Measurements from ENCODE around the gene HDAC4.

The HDAC4 gene

DNA sequence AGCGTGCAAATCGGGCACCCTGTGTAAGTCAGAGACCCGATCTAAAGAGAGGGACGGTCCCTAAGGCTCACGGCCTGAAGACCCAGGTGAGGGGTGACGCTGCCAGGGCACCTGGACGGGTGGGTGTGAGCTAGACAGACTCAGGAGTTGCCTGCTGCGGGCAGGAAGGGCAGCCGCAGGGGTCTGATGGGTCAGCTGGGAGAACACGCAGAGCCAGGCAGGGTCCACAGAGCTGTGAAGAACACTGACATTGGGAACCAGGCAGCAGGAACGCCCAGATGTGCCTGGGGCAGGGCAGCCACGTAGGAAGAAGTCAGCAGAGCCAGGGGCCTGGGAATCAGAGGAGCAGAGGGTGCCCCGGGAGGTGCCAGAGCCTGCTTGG, 25.9 kb downstream of the HDAC4 start:
- DNase-seq (ENCODE audit: low read depth): no peak
- no peak overlapping the region for H3K4me3 ChIP-seq (ENCODE audit: low read depth, low read length)

DNA sequence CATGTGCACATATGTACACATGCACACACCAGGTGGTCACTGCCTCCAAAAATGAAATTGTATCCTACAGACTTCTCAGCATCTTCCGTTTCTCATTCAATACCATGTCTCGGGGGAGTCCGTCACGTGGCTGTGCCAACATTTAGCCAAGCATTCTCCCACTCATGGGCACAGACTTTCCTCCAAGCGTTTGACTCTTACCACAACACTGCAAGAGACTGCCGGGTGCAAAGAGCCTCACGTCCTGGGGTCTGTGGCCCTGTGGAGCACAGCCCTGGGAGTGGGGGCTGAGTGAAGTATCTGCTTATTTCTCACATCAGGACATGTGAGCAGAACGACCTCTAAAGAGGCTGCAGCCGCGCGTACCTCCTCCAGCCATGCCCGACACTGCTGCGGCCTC, 28.0 kb downstream of the HDAC4 start:
- DNase-seq (ENCODE audit: low read depth): no peak
- H3K4me3 ChIP-seq (ENCODE audit: low read depth, low read length): no peak overlapping the region

DNA sequence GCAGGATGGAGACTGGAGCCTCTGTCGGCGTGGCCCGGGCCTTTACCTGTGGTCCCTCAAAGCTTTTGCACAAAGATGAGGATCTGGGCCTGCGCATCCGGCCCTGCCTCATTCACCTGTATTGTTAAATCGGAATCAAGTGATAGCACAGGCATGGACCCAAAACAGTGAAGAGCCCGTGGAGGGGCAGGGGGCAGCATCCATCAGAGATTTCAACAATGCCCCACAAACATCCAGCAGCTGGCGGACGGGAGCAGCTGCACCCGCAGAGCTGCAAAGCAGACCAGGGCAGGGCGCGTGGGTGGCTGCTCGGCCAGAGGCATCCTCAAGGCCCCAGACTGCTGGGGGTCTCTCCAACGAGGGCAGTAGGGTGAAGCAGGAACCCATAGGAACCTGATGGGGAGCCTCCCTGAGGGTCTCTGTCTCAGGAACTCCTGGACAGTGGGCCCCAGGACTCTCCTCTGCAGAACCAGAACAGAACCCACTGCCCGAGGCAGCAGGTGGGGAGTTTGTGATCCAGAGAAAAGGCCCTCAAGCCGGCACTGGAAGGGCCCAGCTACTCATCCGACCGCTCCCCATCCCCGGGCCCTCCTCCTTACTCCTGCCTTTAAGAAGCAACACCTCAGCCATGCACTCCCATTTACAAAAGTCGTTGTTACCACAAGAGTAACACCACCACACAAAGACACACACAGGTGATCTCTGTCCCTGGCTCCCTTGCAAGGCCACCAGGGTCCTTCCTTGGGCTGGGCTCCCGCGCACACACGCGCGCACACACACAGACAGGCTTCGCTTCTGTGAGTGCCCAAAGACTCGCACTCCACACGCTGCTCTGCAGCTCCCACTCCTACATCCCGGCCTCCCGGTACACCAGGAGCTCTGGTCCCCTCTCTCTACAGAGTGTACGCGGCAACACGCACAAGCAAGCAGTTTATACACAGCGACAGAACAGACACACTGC, 28.8 kb downstream of the HDAC4 start:
- DNase-seq (ENCODE audit: low read depth): no peak
- no peak overlapping the region for H3K4me3 ChIP-seq (ENCODE audit: low read depth, low read length)

DNA sequence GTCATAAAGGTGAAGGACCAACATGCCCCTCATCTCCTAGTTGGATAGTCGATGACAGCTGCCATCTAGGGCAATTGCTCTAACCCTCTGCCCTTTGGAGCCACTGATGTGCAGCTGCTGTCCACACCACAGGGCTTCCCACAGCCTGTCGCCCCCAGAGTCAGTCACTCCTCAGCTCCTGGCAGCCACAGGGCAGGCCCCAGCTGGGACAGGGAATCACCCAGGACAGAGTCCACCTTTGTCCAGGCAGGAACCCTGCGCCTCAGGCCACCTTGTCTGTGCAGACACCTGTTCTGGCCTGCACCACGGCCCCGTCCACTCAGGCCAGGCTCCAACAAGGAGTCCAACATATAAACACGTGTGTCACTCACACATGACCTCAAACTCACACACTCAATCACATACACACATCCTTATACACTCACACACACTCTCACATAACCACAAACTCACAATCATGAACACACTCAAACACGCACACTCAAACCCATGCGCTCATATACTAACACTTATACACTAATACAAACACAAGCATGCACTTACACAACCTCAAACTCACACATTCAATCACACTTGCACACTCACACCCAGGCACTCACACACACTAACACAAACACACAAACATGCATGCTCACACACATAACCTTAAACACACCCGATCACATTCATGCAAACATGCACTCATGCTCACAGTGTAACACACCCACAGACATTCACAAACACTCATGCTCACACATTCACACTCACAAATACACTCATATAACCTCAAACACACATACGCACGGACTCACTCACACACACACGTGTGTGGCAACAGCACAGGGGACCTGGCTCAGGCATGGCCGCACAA, 29.7 kb downstream of the HDAC4 start:
- peak; percentile 22 for DNase-seq (ENCODE audit: low read depth)
- H3K4me3 ChIP-seq (ENCODE audit: low read depth, low read length): no peak overlapping the region

DNA sequence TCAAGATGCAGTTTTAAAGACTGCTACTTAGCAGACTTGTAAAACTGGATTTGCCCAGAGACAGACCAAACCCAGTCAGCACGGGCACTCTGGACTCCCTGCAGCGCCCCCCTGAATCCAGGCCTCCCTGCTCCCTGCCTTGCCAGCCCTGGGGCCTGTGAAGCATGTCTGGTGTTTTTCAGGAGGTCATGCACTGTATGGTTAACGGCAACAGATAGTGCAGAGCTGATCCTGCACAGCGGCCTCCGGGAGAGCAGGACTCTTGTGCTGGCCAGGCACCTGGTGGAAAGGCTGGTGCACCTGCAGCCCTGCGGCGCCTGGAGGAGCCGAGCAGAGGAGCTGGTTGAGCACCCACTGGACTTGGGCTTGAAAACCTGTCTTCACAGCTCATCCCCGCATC, 30.4 kb downstream of the HDAC4 start:
- DNase-seq (ENCODE audit: low read depth): no peak
- H3K4me3 ChIP-seq (ENCODE audit: low read depth, low read length): no peak overlapping the region

DNA sequence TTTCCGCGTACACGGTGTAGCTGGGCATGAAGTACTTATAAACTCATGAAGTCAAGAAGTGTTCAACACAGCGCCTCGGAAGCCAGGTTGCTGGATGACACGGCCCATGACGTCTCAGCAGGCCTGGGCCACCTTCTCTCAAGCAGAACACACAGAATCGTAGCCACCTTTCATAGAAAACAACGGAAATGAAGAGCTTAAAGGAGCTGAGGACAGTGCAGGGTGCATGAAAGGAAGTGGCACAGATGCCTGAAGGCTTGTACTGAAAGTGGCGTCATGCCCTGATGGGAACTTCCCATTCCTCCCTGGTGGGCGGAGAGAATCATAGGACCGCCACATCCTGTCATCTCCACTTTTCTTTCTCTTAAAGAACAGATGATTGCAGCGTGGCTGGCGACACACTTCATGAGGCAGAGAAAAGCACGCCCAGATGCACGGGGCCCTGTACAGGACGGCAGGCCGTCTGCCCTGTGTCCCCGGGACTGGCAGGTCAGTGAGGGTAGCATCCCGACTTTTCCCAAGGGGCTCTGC, 31.1 kb downstream of the HDAC4 start:
- no peak overlapping the region for H3K4me3 ChIP-seq (ENCODE audit: low read depth, low read length)
- no peak for DNase-seq (ENCODE audit: low read depth)

DNA sequence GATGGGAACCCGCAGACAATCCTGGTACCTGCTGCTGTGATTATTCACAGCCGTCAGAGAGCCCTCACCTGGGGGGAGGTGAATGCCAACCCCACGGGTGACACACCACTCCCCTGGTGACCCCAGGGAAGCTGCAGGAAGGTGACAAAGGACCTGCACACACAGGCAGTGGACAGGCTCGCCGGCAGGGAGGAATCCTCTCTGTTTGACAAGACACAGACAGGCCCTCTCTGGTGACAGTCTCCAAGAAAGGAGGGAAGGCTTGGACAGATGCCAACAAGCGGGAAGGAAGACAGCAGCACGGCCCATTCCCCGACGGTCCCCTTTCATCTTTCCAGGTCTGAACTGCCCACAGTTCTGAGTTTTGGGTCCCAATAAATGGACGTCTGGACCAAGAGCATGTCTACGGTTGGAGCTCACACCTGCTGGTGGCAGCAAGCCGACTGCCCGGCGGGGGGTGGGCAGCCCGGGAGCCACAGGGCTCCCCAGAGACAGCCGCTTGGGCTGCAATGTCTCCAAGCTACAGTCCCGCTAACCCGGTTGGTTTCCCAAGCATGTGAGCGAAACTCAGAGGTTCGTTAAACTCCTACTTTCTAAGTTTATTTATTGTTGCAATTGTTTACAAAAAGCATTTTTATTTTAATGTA, 31.8 kb downstream of the HDAC4 start:
- H3K4me3 ChIP-seq (ENCODE audit: low read depth, low read length): no peak overlapping the region
- no peak for DNase-seq (ENCODE audit: low read depth)

DNA sequence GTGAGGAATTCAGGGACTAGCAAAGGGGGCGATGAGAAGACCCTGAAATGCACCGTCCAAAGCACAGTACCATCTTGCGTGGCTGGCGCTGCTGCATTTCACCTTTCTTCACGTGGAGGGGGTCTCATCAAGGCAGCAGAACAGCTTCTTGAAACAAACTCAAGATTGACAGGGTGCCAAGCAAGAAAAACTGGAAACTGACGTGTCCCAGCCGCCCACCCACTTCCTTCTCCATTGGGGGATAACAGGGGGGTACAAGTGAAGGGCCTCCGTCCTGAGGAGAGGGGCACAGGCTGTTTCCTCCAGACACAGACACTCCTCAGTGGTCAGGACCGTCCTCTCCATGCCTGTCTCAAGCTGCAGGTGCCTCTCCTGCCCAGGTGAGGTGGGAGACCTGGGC, 32.5 kb downstream of the HDAC4 start:
- DNase-seq (ENCODE audit: low read depth): no peak

DNA sequence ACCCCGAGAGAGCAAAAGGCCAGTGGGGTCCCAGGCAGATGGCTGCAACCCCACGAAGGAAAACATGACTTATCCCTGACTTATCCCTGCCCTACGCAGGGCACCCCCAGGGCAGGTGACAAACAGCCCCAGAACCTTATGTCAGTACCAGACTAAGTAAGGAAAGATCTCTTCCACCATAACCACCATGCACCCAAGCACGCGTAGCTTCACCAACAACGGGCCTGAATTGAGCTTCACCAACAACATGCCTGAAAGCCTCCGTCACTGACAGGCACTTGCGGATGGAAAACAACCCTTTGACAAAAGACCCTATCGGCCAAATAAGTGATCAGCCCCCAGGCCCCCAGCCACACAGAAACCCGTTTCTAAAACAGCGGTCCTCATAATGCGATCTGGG, 34.1 kb downstream of the HDAC4 start:
- no peak for DNase-seq (ENCODE audit: low read depth)
- no peak overlapping the region for H3K4me3 ChIP-seq (ENCODE audit: low read depth, low read length)

More for the DNA sequence above, 32.5 kb downstream of the HDAC4 start:
- H3K4me3 ChIP-seq (ENCODE audit: low read depth, low read length): no peak overlapping the region

DNA sequence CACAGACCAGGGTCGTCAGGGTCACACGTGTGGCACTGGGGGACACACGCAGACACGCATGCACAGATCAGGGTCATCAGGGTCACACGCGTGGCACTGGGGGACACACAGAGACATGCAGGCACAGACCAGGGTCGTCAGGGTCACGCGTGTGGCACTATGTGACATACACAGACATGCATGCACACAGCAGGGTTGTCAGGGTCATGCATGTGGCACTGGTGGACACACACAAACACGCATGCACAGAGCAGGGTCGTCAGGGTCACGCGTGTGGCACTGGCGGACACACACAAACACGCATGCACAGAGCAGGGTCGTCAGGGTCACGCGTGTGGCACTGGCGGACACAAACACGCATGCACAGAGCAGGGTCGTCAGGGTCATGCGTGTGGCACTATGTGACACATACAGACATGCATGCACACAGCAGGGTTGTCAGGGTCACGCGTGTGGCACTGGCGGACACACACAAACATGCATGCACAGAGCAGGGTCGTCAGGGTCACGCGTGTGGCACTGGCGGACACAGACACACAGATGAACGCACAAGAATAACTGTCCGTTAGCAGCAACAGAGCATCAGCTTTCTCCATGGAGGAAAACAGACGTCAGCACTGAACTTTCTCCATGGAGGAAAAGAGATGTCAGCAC, 34.9 kb downstream of the HDAC4 start:
- no peak for DNase-seq (ENCODE audit: low read depth)
- H3K4me3 ChIP-seq (ENCODE audit: low read depth, low read length): no peak overlapping the region

DNA sequence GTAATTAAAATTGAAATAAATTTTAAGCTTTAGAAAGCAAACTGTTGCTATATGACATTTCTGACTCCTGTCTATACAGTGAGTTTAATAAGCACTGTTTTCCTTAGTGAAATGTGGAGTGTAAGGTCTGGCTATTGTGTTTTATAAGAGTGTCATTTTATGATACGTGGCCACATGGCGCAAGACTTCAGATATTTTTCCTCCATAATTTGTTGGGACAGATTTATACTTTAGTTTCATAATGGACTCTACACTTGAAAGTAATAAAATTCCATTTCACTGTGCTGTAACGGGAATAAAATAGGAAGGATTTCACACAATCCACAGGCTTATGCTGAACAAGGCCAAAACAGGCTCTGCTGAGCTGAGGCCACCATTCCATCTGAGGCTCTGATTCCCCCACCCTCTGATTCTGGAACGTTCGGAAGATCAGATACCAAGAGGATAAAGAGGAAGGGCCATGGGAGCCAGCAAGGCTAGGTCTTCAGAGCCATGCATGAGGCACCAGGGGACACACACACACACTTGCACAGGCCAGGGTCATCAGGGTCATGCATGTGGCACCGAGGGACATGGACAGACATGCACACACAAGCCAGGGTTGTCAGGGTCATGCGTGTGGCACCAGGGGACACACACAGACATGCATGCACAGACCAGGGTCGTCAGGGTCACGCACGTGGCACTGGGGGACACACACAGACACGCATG, 35.6 kb downstream of the HDAC4 start:
- no peak overlapping the region for H3K4me3 ChIP-seq (ENCODE audit: low read depth, low read length)
- DNase-seq (ENCODE audit: low read depth): no peak

DNA sequence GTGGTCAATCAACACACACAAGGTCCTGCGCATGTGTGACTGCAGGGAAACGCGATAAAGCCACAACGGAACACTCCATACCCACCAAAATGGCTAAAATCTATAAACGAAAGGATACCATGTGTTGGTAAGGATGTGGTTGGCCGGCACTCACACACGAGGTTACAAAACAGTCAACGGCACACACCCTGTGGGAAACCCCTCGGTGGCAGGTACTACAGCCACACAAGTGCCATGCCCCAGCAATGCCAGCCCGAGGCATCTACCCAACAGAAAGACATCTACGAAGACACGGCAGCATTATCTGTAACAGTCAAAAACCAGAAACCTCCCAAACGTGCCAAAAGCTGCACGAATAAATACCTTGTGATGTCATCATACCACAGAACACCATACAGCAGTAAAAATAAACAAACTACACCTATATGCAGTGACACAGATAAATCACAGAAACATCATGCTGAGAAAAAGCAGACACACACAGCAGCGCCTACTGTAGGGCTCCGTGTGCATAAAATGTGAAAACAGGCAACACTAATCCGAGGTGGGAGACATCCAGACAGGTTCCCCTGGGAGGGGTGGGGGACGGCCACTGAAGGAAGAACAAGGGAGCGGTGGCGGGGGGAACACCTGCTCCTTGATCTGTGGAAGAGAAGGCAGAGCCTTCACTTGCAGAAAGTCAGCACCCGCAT, 36.7 kb downstream of the HDAC4 start:
- H3K4me3 ChIP-seq (ENCODE audit: low read depth, low read length): no peak overlapping the region
- no peak for DNase-seq (ENCODE audit: low read depth)

DNA sequence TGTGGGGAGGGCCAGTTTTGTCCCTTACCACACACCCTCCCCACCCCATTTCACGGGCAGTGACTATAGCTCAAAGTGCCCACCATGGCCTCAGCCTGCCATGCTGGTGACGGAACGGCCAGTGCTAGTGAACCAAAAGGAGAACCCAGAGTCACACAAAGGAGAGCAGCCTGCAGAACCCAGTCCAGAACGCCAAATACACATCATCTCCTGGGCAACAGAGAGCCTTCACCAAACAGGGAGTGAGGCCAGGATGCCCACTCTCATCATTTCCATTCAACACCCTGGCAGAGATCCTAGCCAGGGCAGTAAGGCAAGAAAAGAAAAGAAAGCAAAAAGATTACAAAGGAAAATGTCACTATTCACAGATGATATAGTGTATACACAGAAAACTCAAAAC, 38.3 kb downstream of the HDAC4 start:
- H3K4me3 ChIP-seq (ENCODE audit: low read depth, low read length): no peak overlapping the region
- DNase-seq (ENCODE audit: low read depth): no peak

DNA sequence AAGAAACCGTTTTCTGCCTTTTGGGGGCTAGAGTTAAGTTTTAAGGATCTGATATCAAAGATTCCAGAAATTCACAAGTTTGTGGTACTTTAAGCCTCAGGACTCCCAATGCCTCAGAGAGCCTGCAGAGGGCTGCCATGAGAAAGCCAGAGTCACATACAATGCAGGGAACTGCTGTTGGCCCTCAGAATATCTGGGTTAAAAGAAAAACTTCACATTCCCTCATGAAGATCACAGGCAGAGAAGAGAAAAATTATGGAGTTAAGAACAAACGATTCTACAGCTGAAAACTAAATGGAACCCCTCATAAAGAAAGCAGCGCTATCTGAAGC, 39.5 kb downstream of the HDAC4 start:
- no peak overlapping the region for H3K4me3 ChIP-seq (ENCODE audit: low read depth, low read length)
- no peak for DNase-seq (ENCODE audit: low read depth)

DNA sequence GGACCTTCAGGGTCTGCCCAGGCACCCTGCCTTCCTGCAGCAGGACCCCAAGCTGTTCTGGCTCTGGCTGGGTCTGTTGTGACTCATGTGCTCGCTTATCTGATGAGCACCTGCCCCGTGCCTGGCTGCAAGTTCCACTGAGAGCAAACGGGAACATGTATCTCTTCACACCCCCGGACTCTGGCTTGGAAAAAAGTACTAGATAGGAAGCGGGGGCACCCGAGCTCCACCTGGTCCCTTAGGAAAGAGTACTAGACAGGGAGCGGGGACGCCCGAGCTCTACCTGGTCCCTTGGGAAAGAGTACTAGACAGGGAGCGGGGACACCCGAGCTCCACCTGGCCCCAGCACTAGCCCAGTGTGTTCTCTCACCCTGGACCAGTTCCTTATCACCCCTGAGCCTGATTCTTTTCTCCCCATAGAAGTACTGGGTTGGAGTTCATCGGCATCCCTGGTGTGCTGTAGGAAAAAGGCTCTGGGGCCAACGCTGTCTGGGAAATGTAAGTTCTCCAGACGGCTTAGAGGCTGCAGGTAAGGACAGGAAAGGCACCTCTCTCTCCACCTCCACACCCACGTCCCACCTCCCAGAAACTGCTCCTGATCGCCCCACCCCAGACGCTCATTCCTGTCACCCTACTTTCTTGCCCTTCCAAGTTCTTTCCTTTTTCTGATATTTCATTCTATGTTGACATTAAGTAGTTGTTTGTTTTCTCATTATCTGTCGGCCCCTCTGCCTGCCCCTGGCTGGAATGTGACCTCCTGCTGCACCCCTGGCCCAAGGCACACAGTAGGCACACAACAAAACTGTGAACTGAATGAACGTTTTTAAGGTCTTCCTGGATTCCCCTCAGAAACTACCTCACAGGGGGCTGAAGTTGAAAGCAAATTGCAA, 40.2 kb downstream of the HDAC4 start:
- no peak for DNase-seq (ENCODE audit: low read depth)

DNA sequence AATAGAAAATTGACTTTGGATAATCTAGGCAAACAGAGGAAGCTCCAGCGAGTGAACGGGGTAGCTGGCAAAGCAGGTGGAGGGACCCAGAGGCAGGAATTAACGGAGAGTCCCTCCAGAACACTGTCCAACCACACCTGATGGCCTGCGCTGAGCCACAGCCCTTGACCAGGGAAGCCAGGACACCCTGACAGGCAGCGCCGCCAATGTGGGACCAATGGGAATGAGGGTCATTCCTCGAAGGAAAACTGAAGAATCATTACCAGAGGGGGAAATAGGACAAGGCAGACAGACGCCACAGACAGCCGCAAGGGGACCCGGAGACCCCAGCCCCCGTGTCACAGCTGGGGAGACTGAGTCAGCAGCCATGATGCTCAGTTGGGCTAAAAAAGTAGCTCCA, 40.8 kb downstream of the HDAC4 start:
- DNase-seq (ENCODE audit: low read depth): no peak
- no peak overlapping the region for H3K4me3 ChIP-seq (ENCODE audit: low read depth, low read length)

More for the DNA sequence above, 40.2 kb downstream of the HDAC4 start:
- H3K4me3 ChIP-seq (ENCODE audit: low read depth, low read length): no peak overlapping the region

DNA sequence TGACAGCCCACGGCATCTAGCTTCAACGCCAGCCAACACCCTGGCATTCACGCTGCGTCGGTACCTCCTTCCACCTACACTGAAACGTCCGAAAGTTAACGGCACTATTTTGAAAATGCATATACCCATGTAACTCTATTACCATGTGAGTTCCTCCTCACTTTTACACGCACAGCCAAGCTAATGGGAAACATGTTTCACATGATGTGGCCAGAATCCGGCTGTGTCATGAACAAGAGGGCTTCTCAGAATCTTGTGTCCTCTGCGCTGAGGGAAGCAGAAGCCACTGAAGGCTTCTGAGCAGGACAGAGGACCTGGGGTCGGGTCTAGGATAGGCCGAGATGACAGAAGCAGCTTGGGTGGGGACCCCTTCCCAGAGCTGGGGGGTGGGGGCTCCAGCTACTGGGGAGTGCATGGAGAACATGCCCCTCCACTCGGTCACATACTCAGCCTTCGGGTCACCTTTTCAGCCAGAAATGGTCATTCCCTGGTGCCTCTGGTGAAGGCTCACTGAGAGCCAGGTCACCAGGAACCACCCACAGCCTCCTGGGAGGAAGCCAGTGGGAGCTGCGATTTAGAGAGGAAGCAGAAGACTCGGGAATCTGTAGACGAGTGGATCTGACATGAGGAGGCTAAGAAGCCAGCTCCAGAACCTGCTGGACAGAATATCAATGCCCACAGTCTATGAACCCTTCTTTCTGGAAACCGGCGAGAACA, 41.5 kb downstream of the HDAC4 start:
- DNase-seq (ENCODE audit: low read depth): no peak
- no peak overlapping the region for H3K4me3 ChIP-seq (ENCODE audit: low read depth, low read length)

Measured in skeletal muscle cell (primary cell).